ENCODE results near the gene RBCK1.

DNA sequence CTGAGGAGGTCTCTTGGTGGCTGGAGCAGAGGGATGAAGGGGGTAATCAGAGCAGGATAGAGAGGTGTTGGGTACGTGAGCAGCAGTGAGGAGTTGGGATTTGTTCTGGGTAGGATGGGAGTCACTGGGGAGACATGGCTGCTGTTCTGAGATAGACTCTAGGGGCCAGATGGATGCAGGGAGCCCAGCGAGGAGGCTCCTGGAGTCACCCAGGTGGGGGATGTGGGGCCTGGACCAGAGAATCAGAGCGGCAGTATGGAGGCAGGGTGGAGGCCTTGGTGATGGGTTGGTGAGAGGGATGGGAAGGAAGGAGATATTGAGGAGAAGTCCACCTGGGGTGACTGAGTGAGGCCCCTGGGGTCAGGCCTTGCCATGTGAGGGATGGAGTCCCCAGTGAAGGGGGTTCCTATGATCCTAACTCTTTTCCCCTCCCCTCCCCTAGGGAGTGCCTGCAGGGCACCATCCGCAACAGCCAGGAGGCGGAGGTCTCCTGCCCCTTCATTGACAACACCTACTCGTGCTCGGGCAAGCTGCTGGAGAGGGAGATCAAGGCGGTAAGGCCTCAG is 13.7 kb downstream of the RBCK1 start:
- TF ChIP-seq POLR2A (IDR thresholded peaks at IDR 0.05): no peak
- TF ChIP-seq, protein P1, sequence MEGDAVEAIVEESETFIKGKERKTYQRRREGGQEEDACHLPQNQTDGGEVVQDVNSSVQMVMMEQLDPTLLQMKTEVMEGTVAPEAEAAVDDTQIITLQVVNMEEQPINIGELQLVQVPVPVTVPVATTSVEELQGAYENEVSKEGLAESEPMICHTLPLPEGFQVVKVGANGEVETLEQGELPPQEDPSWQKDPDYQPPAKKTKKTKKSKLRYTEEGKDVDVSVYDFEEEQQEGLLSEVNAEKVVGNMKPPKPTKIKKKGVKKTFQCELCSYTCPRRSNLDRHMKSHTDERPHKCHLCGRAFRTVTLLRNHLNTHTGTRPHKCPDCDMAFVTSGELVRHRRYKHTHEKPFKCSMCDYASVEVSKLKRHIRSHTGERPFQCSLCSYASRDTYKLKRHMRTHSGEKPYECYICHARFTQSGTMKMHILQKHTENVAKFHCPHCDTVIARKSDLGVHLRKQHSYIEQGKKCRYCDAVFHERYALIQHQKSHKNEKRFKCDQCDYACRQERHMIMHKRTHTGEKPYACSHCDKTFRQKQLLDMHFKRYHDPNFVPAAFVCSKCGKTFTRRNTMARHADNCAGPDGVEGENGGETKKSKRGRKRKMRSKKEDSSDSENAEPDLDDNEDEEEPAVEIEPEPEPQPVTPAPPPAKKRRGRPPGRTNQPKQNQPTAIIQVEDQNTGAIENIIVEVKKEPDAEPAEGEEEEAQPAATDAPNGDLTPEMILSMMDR (IDR thresholded peaks at IDR 0.05): no peak

Data from testis (tissue), 2 donors.